Right lung (tissue), 5 donors: ENCODE measurements around the gene ANK2. TPM values are rescaled to one million over a fixed set of nuclear protein-coding genes. Genes with fewer than 3 reads are reported as not detected.

Source experiments
- DNase-seq, 2 donors: peaks; one replicate each; pipeline ENCODE4 v3.0.0-alpha.2; 2013
- polyA plus RNA-seq, 5 donors: library from polyadenylated mRNA; unstranded; fragments of 120-200 nt; gene quantifications; one replicate each; pipeline versions ENCODE4 v1.2.1 to v1.2.3, GENCODE V29; 2013; ENCODE audit warnings: inconsistent platforms in 1 of 5, low replicate concordance in 1 of 5; ENCODE audit not compliant: insufficient read length in 5 of 5, insufficient read depth in 1 of 5

The ANK2 gene
- polyA plus RNA-seq, 5 donors = 19.5 to 29.8 (median 27.6) TPM

- no peak for DNase-seq
Observed at GRCh38 chr4:113288257-113288656, 238.8 kb downstream of the ANK2 start.

GRCh38 chr4:113288696-113289095, 239.2 kb downstream of the ANK2 start:
- no peak for DNase-seq

- DNase-seq = no peak
Observed at GRCh38 chr4:113289766-113290165, 240.3 kb downstream of the ANK2 start.

- DNase-seq = no peak
Observed at GRCh38 chr4:113290666-113291065, 241.2 kb downstream of the ANK2 start.

- DNase-seq = peak; percentile 81 to 83
Observed at GRCh38 chr4:113292371-113293042, 243.1 kb downstream of the ANK2 start.

GRCh38 chr4:113293043-113293560, 243.6 kb downstream of the ANK2 start:
- DNase-seq = peak; percentile 79 to 83

GRCh38 chr4:113293674-113294073, 244.2 kb downstream of the ANK2 start:
- no peak for DNase-seq

GRCh38 chr4:113294908-113295307, 245.5 kb downstream of the ANK2 start:
- DNase-seq = no peak

- no peak for DNase-seq
Observed at GRCh38 chr4:113300471-113300928, 251.0 kb downstream of the ANK2 start.

- no peak for DNase-seq
Observed at GRCh38 chr4:113302051-113302450, 252.6 kb downstream of the ANK2 start.

- no peak for DNase-seq
Observed at GRCh38 chr4:113303315-113303714, 253.9 kb downstream of the ANK2 start.

GRCh38 chr4:113311047-113311446, 261.6 kb downstream of the ANK2 start:
- no peak for DNase-seq

GRCh38 chr4:113312529-113312928, 263.1 kb downstream of the ANK2 start:
- DNase-seq = no peak

- no peak for DNase-seq
Observed at GRCh38 chr4:113314426-113314825, 265.0 kb downstream of the ANK2 start.

GRCh38 chr4:113316879-113317278, 267.4 kb downstream of the ANK2 start:
- no peak for DNase-seq

- DNase-seq = no peak
Observed at GRCh38 chr4:113317523-113317922, 268.1 kb downstream of the ANK2 start.

GRCh38 chr4:113322736-113323135, 273.3 kb downstream of the ANK2 start:
- DNase-seq = no peak

GRCh38 chr4:113325876-113326615, 276.6 kb downstream of the ANK2 start:
- no peak for DNase-seq

- DNase-seq = no peak
Observed at GRCh38 chr4:113327494-113327893, 278.0 kb downstream of the ANK2 start.

GRCh38 chr4:113328514-113328913, 279.1 kb downstream of the ANK2 start:
- no peak for DNase-seq

- DNase-seq = no peak
Observed at GRCh38 chr4:113330200-113330599, 280.7 kb downstream of the ANK2 start.

- DNase-seq = no peak
Observed at GRCh38 chr4:113331811-113332210, 282.4 kb downstream of the ANK2 start.

GRCh38 chr4:113332701-113333100, 283.2 kb downstream of the ANK2 start:
- DNase-seq = no peak
